ENCODE measurements around the gene SDCCAG8. TPM values are rescaled to one million over a fixed set of nuclear protein-coding genes. Genes with fewer than 3 reads are reported as not detected.

SDCCAG8 gene
- total and polyA plus RNA-seq, 2 experiments from 2014 or later, result 28.0 to 66.7 TPM

- TF ChIP-seq ETS1 (IDR thresholded peaks at IDR 0.05) (no peak), CTCF (conservative IDR thresholded peaks at IDR 0.05; ENCODE audit: low read depth in 2 of 2) (no peak), CREB1 (CRISPR knock-in tag; IDR thresholded peaks at IDR 0.05; ENCODE audit: low read depth) (no peak), EZH2 (IDR thresholded peaks at IDR 0.05; ENCODE audit: low read depth, unreplicated experiment) (no peak), REST (IDR thresholded peaks at IDR 0.05; ENCODE audit: unreplicated experiment) (no peak)
Measured at GRCh38 chr1:243217349-243217748, 38.5 kb upstream of the SDCCAG8 start (continued).

- Mint-ChIP-seq H3K36me3 (ENCODE audit: low read depth) (peaks cover 56% of the 10 kb centered on the region), H3K9me3 (0 out of 3 replicates have a peak, but pooled peaks cover 3% of the 10 kb centered on the region), H3K27ac (no peak overlapping the region; the same call in 1 of the 2 replicates)
- no peak for TF ChIP-seq REST (IDR thresholded peaks at IDR 0.05; ENCODE audit: unreplicated experiment)
- TF ChIP-seq ZNF331 (CRISPR knock-in tag; IDR thresholded peaks at IDR 0.05; ENCODE audit: low read depth), result no peak
- TF ChIP-seq ZNF462 (CRISPR knock-in tag; IDR thresholded peaks at IDR 0.05), result no peak
- TF ChIP-seq EZH2phosphoT487 (IDR thresholded peaks at IDR 0.05; ENCODE audit: unreplicated experiment), result no peak
Measured at GRCh38 chr1:243218059-243218458, 37.8 kb upstream of the SDCCAG8 start.

More at GRCh38 chr1:243218059-243218458, 37.8 kb upstream of the SDCCAG8 start:
- H3K27me3 Mint-ChIP-seq (ENCODE audit: insufficient read depth, low read depth, poor library complexity), result no peaks in the 10 kb centered on the region
- DNase-seq (ENCODE audit: low spot score) (no peak), ATAC-seq (no peak)
- no peak overlapping the region for H3K27ac ChIP-seq (ENCODE audit: low read depth)
- H3K79me2 ChIP-seq (replicated peaks; ENCODE audit: insufficient read depth), result peaks cover 76% of the 10 kb centered on the region
- peaks cover 28% of the 10 kb centered on the region for H3K4me1 Mint-ChIP-seq
- H4K20me1 ChIP-seq (replicated peaks; ENCODE audit: insufficient read depth), result peaks cover 3% of the 10 kb centered on the region; the same call in 1 of the 2 replicates
- no peaks in the 10 kb centered on the region for H3K27me3 ChIP-seq (ENCODE audit: insufficient read depth)
- H3K4me3 ChIP-seq, result no peak overlapping the region
- H3K4me2 ChIP-seq, result no peak overlapping the region
- H3F3A ChIP-seq (replicated peaks; ENCODE audit: low read depth), result no peaks in the 10 kb centered on the region
- H3K36me3 ChIP-seq (ENCODE audit: insufficient read depth), result peaks cover 6% of the 10 kb centered on the region; the same call in 1 of the 2 replicates
- H3K4me3 Mint-ChIP-seq, result no peak overlapping the region
- H3K9me2 ChIP-seq (ENCODE audit: insufficient read depth), result no peaks in the 10 kb centered on the region
- no peak overlapping the region for H2AFZ ChIP-seq
- peaks cover 3% of the 10 kb centered on the region; the same call in 1 of the 2 replicates for H3K4me1 ChIP-seq (ENCODE audit: insufficient read depth)

All from GM23338 (cell line).